Endothelial cell of umbilical vein (primary cell): ENCODE measurements around the gene FAM53A. TPM values are rescaled to one million over a fixed set of nuclear protein-coding genes. Genes with fewer than 3 reads are reported as not detected.

Source experiments
- BruUV-seq: library from RNA; stranded (reverse); fragments of 400-500 nt; replicated peaks from 2 replicates; lab custom pipeline; 2021; lab: Mats Ljungman, UMichigan
- CTCF ChIA-PET: fragments of 300-600, 350-600 bp; sonication (Branson Sonifier 250); formaldehyde crosslinking; loops from one replicate; lab custom pipeline; 2021; ENCODE audit warnings: antibody characterized with exemption, inconsistent platforms; lab: Charles Lee
- POLR2A ChIA-PET: fragments of 300-600, 350-600 bp; sonication (Branson Sonifier 250); formaldehyde crosslinking; loops from one replicate; lab custom pipeline; 2021; ENCODE audit warnings: antibody characterized with exemption, inconsistent platforms; lab: Charles Lee
- DNase-seq: peaks from one replicate; pipeline ENCODE4 v3.0.0-alpha.2; 2011; ENCODE audit warnings: low read depth, low spot score
- FAIRE-seq: peaks from 2 replicates; lab custom pipeline; 2011; peaks lifted over from hg19 to GRCh38; lab: Jason Lieb, UNC
- H2AFZ ChIP-seq: 2 replicates; pipeline ENCODE4 v1.6.0; 2012; ENCODE audit warnings: low read depth, low read length, control low read depth, inconsistent platforms
- H3K27ac ChIP-seq: 2 replicates; pipeline ENCODE4 v1.5.1; 2011; ENCODE audit warnings: low read depth, mild to moderate bottlenecking, control low read depth, low read length, moderate library complexity; ENCODE audit not compliant: insufficient read depth
- H3K27me3 ChIP-seq, 2 experiments: 2 replicates each; pipeline versions ENCODE4 v1.6.0 to v1.6.1; 2011; ENCODE audit warnings: low read length in 2 of 2, mixed read lengths in 1 of 2; ENCODE audit not compliant: control insufficient read depth in 2 of 2, insufficient read depth in 2 of 2
- H3K36me3 ChIP-seq, 2 experiments: 2 replicates in 1 of 2; 3 replicates in 1 of 2; pipeline ENCODE4 v1.5.1; 2011; ENCODE audit warnings: low read length in 2 of 2, mild to moderate bottlenecking in 1 of 2, moderate library complexity in 1 of 2; ENCODE audit not compliant: control insufficient read depth in 2 of 2, insufficient read depth in 2 of 2; ENCODE audit errors: extremely low read depth in 1 of 2
- H3K4me1 ChIP-seq: 3 replicates; pipeline ENCODE4 v1.5.1; 2011; ENCODE audit warnings: mild to moderate bottlenecking, low read length; ENCODE audit not compliant: control insufficient read depth, insufficient read depth; ENCODE audit errors: extremely low read depth
- H3K4me2 ChIP-seq: 2 replicates; pipeline ENCODE4 v1.6.1; 2011; ENCODE audit warnings: low read length, control low read depth, mixed read lengths; ENCODE audit not compliant: insufficient read depth
- H3K4me3 ChIP-seq, 3 experiments: fragments of 200-600 bp in 1 of 3; sonication (generic), shearing (Covaris generic) in 1 of 3; replicated peaks in 1 of 3; 2 replicates each; pipeline ENCODE4 v1.5.1; 2011 to 2016; ENCODE audit warnings: control low read depth in 3 of 3, low read length in 3 of 3, mild to moderate bottlenecking in 2 of 3, inconsistent platforms in 1 of 3, low read depth in 1 of 3, moderate library complexity in 1 of 3; ENCODE audit not compliant: insufficient read depth in 1 of 3
- H3K79me2 ChIP-seq: 2 replicates; pipeline ENCODE4 v1.6.0; 2012; ENCODE audit warnings: low read length, inconsistent platforms; ENCODE audit not compliant: control insufficient read depth, insufficient read depth
- H3K9ac ChIP-seq: replicated peaks from 2 replicates; pipeline ENCODE3; 2011; ENCODE audit warnings: low read length, control low read depth; ENCODE audit not compliant: insufficient read depth; ENCODE audit errors: extremely low read depth
- H3K9me1 ChIP-seq: replicated peaks from 3 replicates; pipeline ENCODE4 v1.6.0; 2011; ENCODE audit warnings: mild to moderate bottlenecking, low read length; ENCODE audit not compliant: control insufficient read depth, insufficient read depth; ENCODE audit errors: extremely low read depth
- H3K9me3 ChIP-seq: replicated peaks from 2 replicates; pipeline ENCODE4 v1.5.1; 2012; ENCODE audit warnings: low read length, inconsistent platforms; ENCODE audit not compliant: control insufficient read depth, insufficient read depth
- H4K20me1 ChIP-seq: replicated peaks from 2 replicates; pipeline ENCODE3; 2011; ENCODE audit warnings: mild to moderate bottlenecking, low read length; ENCODE audit not compliant: control insufficient read depth, insufficient read depth; ENCODE audit errors: extremely low read depth
- CTCF ChIP-seq, 2 donors: IDR thresholded peaks; 1 replicate in 1 of 2; 2 replicates in 1 of 2; pipeline ENCODE4 v1.5.1; 2011; ENCODE audit warnings: low read length in 2 of 2, mild to moderate bottlenecking in 2 of 2, moderate library complexity in 2 of 2, control low read depth in 1 of 2, inconsistent platforms in 1 of 2, low read depth in 1 of 2; ENCODE audit not compliant: insufficient read depth in 1 of 2; ENCODE audit errors: extremely low read depth in 1 of 2
- EZH2 ChIP-seq: IDR thresholded peaks from 2 replicates; pipeline ENCODE4 v1.6.1; 2012; ENCODE audit warnings: borderline replicate concordance, low read depth, mild to moderate bottlenecking, moderate library complexity, low read length, inconsistent platforms; ENCODE audit not compliant: severe bottlenecking
- FOS ChIP-seq: IDR thresholded peaks from 2 replicates; pipeline ENCODE4 v1.6.1; 2011; ENCODE audit warnings: mild to moderate bottlenecking, low read length, moderate library complexity, borderline replicate concordance; ENCODE audit not compliant: insufficient read depth
- GATA2 ChIP-seq: IDR thresholded peaks from 2 replicates; pipeline ENCODE4 v1.7.0; 2011; ENCODE audit warnings: low read depth, mild to moderate bottlenecking, moderate library complexity, mixed read lengths, low read length; ENCODE audit not compliant: insufficient read length, insufficient read depth
- JUN ChIP-seq: IDR thresholded peaks from 2 replicates; pipeline ENCODE4 v1.6.1; 2011; ENCODE audit warnings: borderline replicate concordance, low read depth; ENCODE audit not compliant: insufficient read length, insufficient read depth
- MAX ChIP-seq: IDR thresholded peaks from 2 replicates; pipeline ENCODE4 v1.6.1; 2011; ENCODE audit not compliant: insufficient read depth, insufficient read length
- MYC ChIP-seq: IDR thresholded peaks from one replicate; pipeline ENCODE4 v1.6.1; 2011; ENCODE audit warnings: mild to moderate bottlenecking, low read depth, low read length
- POLR2A ChIP-seq: IDR thresholded peaks from 2 replicates; pipeline ENCODE4 v1.6.1; 2012; ENCODE audit warnings: low read depth, mild to moderate bottlenecking, control low read depth, low read length
- POLR2AphosphoS5 ChIP-seq: IDR thresholded peaks from 2 replicates; pipeline ENCODE4 v1.6.1; 2012; ENCODE audit warnings: low read depth, mild to moderate bottlenecking, control low read depth, low read length, moderate library complexity; ENCODE audit not compliant: insufficient read depth
- dilution Hi-C: fragments of 300-500 bp; cut with MboI; formaldehyde crosslinking; loops from one replicate; pipeline ENCODE4 v1.15.0; 2019; ENCODE audit warnings: low sequenced_read_pairs; ENCODE audit not compliant: extremely low pct_ligation_motif_present
- intact Hi-C: fragments of 100-400 bp; cut with micrococcal nuclease; formaldehyde crosslinking; loops from one replicate; pipeline ENCODE4 v1.10.0; 2022
- polyA plus RNA-seq, 4 experiments: library from polyadenylated mRNA; depleted of rRNA in 3 of 4; stranded (reverse) in 3 of 4; unstranded in 1 of 4; fragments of >200 nt; gene quantifications; 2 replicates each; pipeline versions ENCODE4 v1.2.1 to v1.2.3, GENCODE V29; 2011 to 2012; ENCODE audit warnings: missing spikeins in 1 of 4
- total RNA-seq: library from RNA; stranded (reverse); gene quantifications from 2 replicates; pipeline ENCODE4 v1.2.3, GENCODE V29; 2021

Gene FAM53A
- total and polyA plus RNA-seq, 2 donors (not counting 3 experiments of a cell fraction or from before 2014, with no cell fraction given) = 1.3 to 1.7 TPM

- no peak for FAIRE-seq
- dilution Hi-C loops = no loop called here
Measured at GRCh38 chr4:1638873-1639272, 45.2 kb downstream of the FAM53A start.

GRCh38 chr4:1638272-1638598 is 45.9 kb downstream of the FAM53A start:
- CTCF ChIA-PET = interaction anchor here (1.0 kb wide), 1 partner anchor 9 kb away, joined by 3 read pairs; no protein-coding TSS in a partner anchor
- no peak for TF ChIP-seq MAX
- no peak for TF ChIP-seq EZH2
- no peak for TF ChIP-seq POLR2A
- no peak for TF ChIP-seq CTCF (IDR thresholded peaks at IDR 0.05; ENCODE audit: extremely low read depth in 1 of 2, insufficient read depth in 1 of 2, low read depth in 1 of 2, low read length in 2 of 2)
- no peak for TF ChIP-seq POLR2AphosphoS5
- no peak for TF ChIP-seq FOS
- no peak for TF ChIP-seq MYC
- TF ChIP-seq GATA2 = no peak
- no peak for TF ChIP-seq JUN
- intact Hi-C loops = no loop called here

More at GRCh38 chr4:1638873-1639272, 45.2 kb downstream of the FAM53A start:
- Histone ChIP-seq H4K20me1 (no peaks in the 10 kb centered on the region), H3K9me3 (no peaks in the 10 kb centered on the region), H3K4me1 (no peaks in the 10 kb centered on the region), H3K4me2 (no peak overlapping the region), H3K4me3 (no peak overlapping the region), H3K9ac (no peak overlapping the region), H2AFZ (no peak overlapping the region), H3K27me3 (no peaks in the 10 kb centered on the region), H3K9me1 (no peaks in the 10 kb centered on the region), H3K27ac (no peak overlapping the region), H3K79me2 (no peaks in the 10 kb centered on the region), H3K36me3 (no peaks in the 10 kb centered on the region)
- ChIA-PET POLR2A (no interaction called here), CTCF (no interaction called here)
- DNase-seq = no peak
- no peak for TF ChIP-seq GATA2
- TF ChIP-seq EZH2 = no peak
- TF ChIP-seq MYC = no peak
- BruUV-seq = no TSS peak
- intact Hi-C loops = no loop called here

More at GRCh38 chr4:1638272-1638598, 45.9 kb downstream of the FAM53A start:
- H3K9ac ChIP-seq = no peak overlapping the region
- H3K4me3 ChIP-seq = no peak overlapping the region
- H3K9me3 ChIP-seq = no peaks in the 10 kb centered on the region
- H4K20me1 ChIP-seq = no peaks in the 10 kb centered on the region
- no peak overlapping the region for H3K4me2 ChIP-seq
- POLR2A ChIA-PET = no interaction called here
- DNase-seq = no peak
- H3K36me3 ChIP-seq = no peaks in the 10 kb centered on the region
- no peaks in the 10 kb centered on the region for H3K27me3 ChIP-seq
- no peak overlapping the region for H3K27ac ChIP-seq
- no peaks in the 10 kb centered on the region for H3K79me2 ChIP-seq
- no peaks in the 10 kb centered on the region for H3K9me1 ChIP-seq
- dilution Hi-C loops = no loop called here
- no TSS peak for BruUV-seq
- H2AFZ ChIP-seq = no peak overlapping the region
- H3K4me1 ChIP-seq = no peaks in the 10 kb centered on the region
- no peak for FAIRE-seq
